Stromal cell of bone marrow (primary cell): ENCODE results near the gene SARS2.
"Not testable (repeated sequence)": the region's sequence is repeated elsewhere in the genome, so short reads cannot be mapped to it uniquely, and the experiment has no call there.

ENCODE experiments used
- DNase-seq: peaks from one replicate; pipeline ENCODE4 v3.0.0-alpha.2; 2012; ENCODE audit warnings: low read depth

SARS2 gene

GRCh38 chr19:38946229-38947010 is 15.9 kb upstream of the SARS2 start:
- DNase-seq, result no peak

- no peak for DNase-seq
Observed at GRCh38 chr19:38945562-38946228, 15.1 kb upstream of the SARS2 start.

GRCh38 chr19:38944981-38945506 is 14.5 kb upstream of the SARS2 start:
- DNase-seq, result no peak

- DNase-seq, result no peak
Observed at GRCh38 chr19:38942471-38943181, 12.1 kb upstream of the SARS2 start.

- DNase-seq, result no peak
Observed at GRCh38 chr19:38941979-38942378, 11.4 kb upstream of the SARS2 start.

- not testable (repeated sequence) for DNase-seq
Observed at GRCh38 chr19:38941466-38941865, 10.9 kb upstream of the SARS2 start.

- DNase-seq, result no peak
Observed at GRCh38 chr19:38939957-38940356, 9.4 kb upstream of the SARS2 start.

GRCh38 chr19:38933544-38933943 is 3.0 kb upstream of the SARS2 start:
- DNase-seq, result no peak

- no peak for DNase-seq
Observed at GRCh38 chr19:38932425-38933179, 2.0 kb upstream of the SARS2 start.

GRCh38 chr19:38931521-38931793 is 894 bp upstream of the SARS2 start:
- no peak for DNase-seq

GRCh38 chr19:38930776-38931520 is 385 bp upstream of the SARS2 start, which contains the start of gene MRPS12:
TSS of gene MRPS12 (plus strand) at chr19:38930944. CDS start at chr19:38931295, 351 bp downstream.
- peak; percentile 97 for DNase-seq

- DNase-seq, result no peak
Observed at GRCh38 chr19:38928391-38929001, 2.1 kb downstream of the SARS2 start.

GRCh38 chr19:38924388-38924787 is 6.2 kb downstream of the SARS2 start:
- no peak for DNase-seq

GRCh38 chr19:38922482-38922881 is 8.1 kb downstream of the SARS2 start:
- no peak for DNase-seq

GRCh38 chr19:38921420-38922274 is 8.9 kb downstream of the SARS2 start:
- DNase-seq, result no peak

- DNase-seq, result no peak
Observed at GRCh38 chr19:38920602-38921419, 9.8 kb downstream of the SARS2 start.

- DNase-seq, result no peak
Observed at GRCh38 chr19:38919837-38920601, 10.5 kb downstream of the SARS2 start.

- DNase-seq, result no peak
Observed at GRCh38 chr19:38918526-38918925, 12.0 kb downstream of the SARS2 start.
